Gastroesophageal sphincter (tissue), 2 donors: Measurements from ENCODE around the gene E2F2.

Experiments used
- EP300 ChIP-seq: sonication (generic); formaldehyde crosslinking; IDR thresholded peaks from one replicate; pipeline ENCODE4 v1.6.1; 2017; ENCODE audit warnings: antibody characterized with exemption, mild to moderate bottlenecking
- POLR2AphosphoS5 ChIP-seq: sonication (generic); formaldehyde crosslinking; IDR thresholded peaks from one replicate; pipeline ENCODE4 v1.6.1; 2017; ENCODE audit warnings: antibody characterized with exemption

DNA sequence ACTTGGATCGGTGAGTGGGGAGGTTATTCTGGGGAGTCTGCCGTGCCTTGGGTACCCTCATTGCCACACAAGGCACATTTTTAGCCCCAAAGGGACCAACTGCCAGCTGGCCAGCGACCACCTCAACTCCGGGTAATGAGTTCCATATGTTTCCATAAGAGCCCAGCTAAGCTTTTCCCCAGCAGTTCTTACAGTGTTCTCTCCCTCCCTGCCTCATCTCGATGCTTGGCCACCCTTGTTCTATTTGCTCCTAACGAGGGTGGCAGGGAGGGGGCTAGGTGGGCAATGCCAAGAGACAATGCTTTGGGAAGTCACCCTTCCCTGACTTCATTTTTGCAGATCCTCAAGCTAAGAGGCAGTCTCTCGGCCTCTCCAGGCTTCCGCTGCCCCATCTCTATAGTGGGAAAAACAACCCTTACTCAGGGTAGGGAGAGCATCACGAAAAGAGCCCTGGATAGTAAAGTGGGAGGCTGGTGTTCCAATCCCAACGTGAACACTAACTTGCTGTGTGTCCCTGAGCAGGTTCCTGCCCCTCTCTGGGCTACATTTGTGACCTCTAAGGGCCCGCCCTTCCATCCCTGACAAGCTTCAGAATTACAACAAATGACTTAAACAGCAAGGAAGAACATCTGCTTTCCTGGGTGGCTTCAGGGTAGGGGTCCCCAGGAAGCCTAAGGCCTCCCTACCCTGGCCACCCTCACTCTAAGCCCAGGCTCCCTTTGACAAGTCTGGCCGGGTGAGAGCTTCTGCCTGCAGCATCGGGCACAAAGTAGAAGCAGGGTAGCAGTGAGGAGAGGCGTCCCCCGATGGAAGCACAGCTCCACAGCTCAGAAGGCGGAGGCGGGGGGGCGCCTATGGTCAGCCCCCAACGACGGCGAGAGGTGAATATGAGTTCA is 22.4 kb upstream of the E2F2 start:
- TF ChIP-seq EP300 (no peak), POLR2AphosphoS5 (no peak)
